Thoracic aorta (tissue), 2 donors: Measurements from ENCODE around the gene TCN2. TPM values are rescaled to one million over a fixed set of nuclear protein-coding genes. Genes with fewer than 3 reads are reported as not detected.
"Not testable (repeated sequence)": the region's sequence is repeated elsewhere in the genome, so short reads cannot be mapped to it uniquely, and the experiment has no call there.

Experiments
- ATAC-seq: fragments of 150-250 bp; one replicate; pipeline ENCODE4 v1.8.0; 2017; ENCODE audit warnings: low read depth; ENCODE audit not compliant: insufficient number of reproducible peaks, low FRiP score
- DNase-seq: peaks from one replicate; pipeline ENCODE4 v3.0.0-alpha.2; 2020; ENCODE audit warnings: low spot score
- H3K27ac ChIP-seq, 2 donors: fragments of 200-600 bp; sonication (generic); 1 replicate in 1 of 2; 2 replicates in 1 of 2; pipeline ENCODE4 v1.5.1; 2016; ENCODE audit warnings: mild to moderate bottlenecking in 2 of 2, moderate library complexity in 2 of 2
- H3K27me3 ChIP-seq: fragments of 200-600 bp; sonication (generic); replicated peaks from 2 replicates; pipeline ENCODE4 v1.6.0; 2016; ENCODE audit warnings: mild to moderate bottlenecking; ENCODE audit not compliant: insufficient read depth
- H3K36me3 ChIP-seq: fragments of 200-600 bp; sonication (generic); one replicate; pipeline ENCODE4 v1.5.1; 2016
- H3K4me1 ChIP-seq, 2 donors: fragments of 200-600 bp; sonication (generic); 1 replicate in 1 of 2; 2 replicates in 1 of 2; pipeline versions ENCODE4 v1.5.1 to v1.6.0; 2016; ENCODE audit warnings: low read depth in 2 of 2, mild to moderate bottlenecking in 1 of 2; ENCODE audit not compliant: control insufficient read depth in 1 of 2
- H3K4me3 ChIP-seq: fragments of 200-600 bp; sonication (generic); 2 replicates; pipeline ENCODE4 v1.5.1; 2016; ENCODE audit warnings: mild to moderate bottlenecking
- H3K9me3 ChIP-seq: fragments of 200-600 bp; sonication (generic); 2 replicates; pipeline ENCODE4 v1.5.1; 2016
- total RNA-seq, 2 donors: library from RNA; depleted of rRNA; stranded (reverse); fragments of >200 nt; gene quantifications; one replicate each; pipeline versions ENCODE4 v1.1.0 to v1.2.3, GENCODE V29; 2016
- TF ChIP-seq, protein P1 (sequence below): fragments of 200-600 bp; sonication (generic); IDR thresholded peaks from one replicate; pipeline ENCODE4 v1.5.1; 2019; ENCODE audit warnings: antibody characterized with exemption

TCN2 gene
- total RNA-seq, 2 donors from 2014 or later = 33.9 to 82.0 TPM

DNA sequence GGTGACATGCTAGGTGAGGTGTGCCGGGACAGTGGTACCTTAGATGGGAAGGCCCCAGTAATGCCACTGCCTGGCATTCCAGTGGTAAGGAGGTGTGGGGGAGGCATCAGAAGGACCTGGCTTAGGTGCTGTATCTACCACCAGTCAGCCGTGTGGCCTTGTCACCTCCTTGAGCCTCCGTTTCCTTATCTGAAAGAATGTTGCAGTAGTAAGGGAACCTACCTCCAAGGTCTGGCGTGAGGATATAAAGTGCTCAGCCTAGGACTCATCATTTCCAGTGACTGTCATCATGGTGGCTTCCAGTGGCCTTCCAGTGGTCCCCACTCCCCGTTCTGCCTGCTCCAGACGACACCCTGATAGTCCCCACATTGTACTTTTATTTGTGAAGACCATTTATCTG, 67.5 kb downstream of the TCN2 start:
- TF ChIP-seq, protein P1, sequence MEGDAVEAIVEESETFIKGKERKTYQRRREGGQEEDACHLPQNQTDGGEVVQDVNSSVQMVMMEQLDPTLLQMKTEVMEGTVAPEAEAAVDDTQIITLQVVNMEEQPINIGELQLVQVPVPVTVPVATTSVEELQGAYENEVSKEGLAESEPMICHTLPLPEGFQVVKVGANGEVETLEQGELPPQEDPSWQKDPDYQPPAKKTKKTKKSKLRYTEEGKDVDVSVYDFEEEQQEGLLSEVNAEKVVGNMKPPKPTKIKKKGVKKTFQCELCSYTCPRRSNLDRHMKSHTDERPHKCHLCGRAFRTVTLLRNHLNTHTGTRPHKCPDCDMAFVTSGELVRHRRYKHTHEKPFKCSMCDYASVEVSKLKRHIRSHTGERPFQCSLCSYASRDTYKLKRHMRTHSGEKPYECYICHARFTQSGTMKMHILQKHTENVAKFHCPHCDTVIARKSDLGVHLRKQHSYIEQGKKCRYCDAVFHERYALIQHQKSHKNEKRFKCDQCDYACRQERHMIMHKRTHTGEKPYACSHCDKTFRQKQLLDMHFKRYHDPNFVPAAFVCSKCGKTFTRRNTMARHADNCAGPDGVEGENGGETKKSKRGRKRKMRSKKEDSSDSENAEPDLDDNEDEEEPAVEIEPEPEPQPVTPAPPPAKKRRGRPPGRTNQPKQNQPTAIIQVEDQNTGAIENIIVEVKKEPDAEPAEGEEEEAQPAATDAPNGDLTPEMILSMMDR = no peak
- DNase-seq (no peak), ATAC-seq (no peak)
- no peaks in the 10 kb centered on the region for H3K27me3 ChIP-seq
- no peaks in the 10 kb centered on the region for H3K4me1 ChIP-seq
- no peaks in the 10 kb centered on the region for H3K36me3 ChIP-seq
- no peak overlapping the region for H3K27ac ChIP-seq
- no peaks in the 10 kb centered on the region for H3K9me3 ChIP-seq
- H3K4me3 ChIP-seq = no peak overlapping the region

DNA sequence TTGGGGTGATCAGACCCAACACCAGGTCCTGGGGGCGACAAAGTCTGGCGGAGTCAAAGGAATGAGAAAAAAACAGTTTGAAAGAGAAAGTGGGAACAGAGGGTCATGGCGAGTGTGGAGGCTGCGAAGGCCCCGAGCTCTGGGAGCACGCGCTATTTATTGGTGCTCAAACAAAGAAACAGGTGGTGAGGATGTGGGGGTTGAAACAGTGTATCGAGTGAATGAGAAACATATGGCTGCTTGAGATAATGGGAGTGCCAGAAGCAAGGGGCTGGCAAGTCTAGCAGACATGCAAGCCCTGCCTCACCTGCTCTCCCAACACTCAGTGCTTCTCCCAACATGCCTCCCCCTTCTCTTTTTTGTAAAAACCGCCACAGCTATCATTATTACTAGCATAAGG, 68.5 kb downstream of the TCN2 start:
- H3K27ac ChIP-seq = no peak overlapping the region
- no peaks in the 10 kb centered on the region for H3K27me3 ChIP-seq
- H3K4me1 ChIP-seq = no peaks in the 10 kb centered on the region
- no peak overlapping the region for H3K4me3 ChIP-seq
- TF ChIP-seq, protein P1 = no peak
- no peaks in the 10 kb centered on the region for H3K9me3 ChIP-seq
- ATAC-seq (no peak), DNase-seq (no peak)
- no peaks in the 10 kb centered on the region for H3K36me3 ChIP-seq

DNA sequence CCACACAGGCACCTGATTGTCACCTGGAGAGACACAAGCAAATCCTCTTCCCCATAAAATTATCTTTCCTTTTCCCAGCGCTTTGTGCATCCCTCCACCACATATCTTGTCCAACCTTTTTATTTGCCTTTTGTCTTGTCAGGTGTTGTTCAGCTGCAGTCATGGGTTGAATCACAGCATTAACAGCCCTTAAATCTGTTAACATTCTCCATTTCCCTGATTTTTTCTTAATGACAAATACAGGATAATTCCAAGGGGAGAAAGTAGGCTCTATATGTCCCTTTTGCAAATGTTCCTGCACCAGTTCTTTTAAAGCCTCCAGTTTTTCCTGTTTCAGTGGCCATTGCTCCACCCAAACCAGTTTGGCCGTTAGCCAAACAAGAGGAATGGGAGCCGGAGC, 69.6 kb downstream of the TCN2 start:
- not testable (repeated sequence) for ATAC-seq, H3K4me3 ChIP-seq, H3K4me1 ChIP-seq, H3K27me3 ChIP-seq, H3K36me3 ChIP-seq, H3K27ac ChIP-seq, H3K9me3 ChIP-seq, DNase-seq

Other genes starting within 250 kb of the TCN2 start
- 10 to 100 TPM; 11.4 to 11.6 TPM for gene RNF215, start 219.8 kb upstream of the TCN2 start, total RNA-seq
- 10 to 100 TPM in 1 of 2 donors, 1 to 10 TPM in 1; 6.4 to 18.3 TPM for gene SEC14L2, start 210.2 kb upstream of the TCN2 start, total RNA-seq
- gene MTFP1, start 181.4 kb upstream of the TCN2 start, total RNA-seq = 1 to 10 TPM; 1.9 to 6.4 TPM
- not detected for gene SEC14L3, start 135.2 kb upstream of the TCN2 start, total RNA-seq
- not detected for gene SEC14L4, start 101.5 kb upstream of the TCN2 start, total RNA-seq
- under 1 TPM; 0.27 to 0.56 TPM for gene SEC14L6, start 60.4 kb upstream of the TCN2 start, total RNA-seq
- gene GAL3ST1, start 32.5 kb upstream of the TCN2 start, total RNA-seq = 1 to 10 TPM; 1.5 to 2.2 TPM
- 10 to 100 TPM; 30.5 to 58.6 TPM for gene PES1, start 15.3 kb upstream of the TCN2 start, total RNA-seq
- gene SLC35E4, start 28.6 kb downstream of the TCN2 start, total RNA-seq = 10 to 100 TPM; 12.8 to 16.9 TPM
- gene DUSP18, start 60.7 kb downstream of the TCN2 start, total RNA-seq = 1 to 10 TPM; 4.1 TPM
- gene OSBP2, start 87.7 kb downstream of the TCN2 start, total RNA-seq = 1 to 10 TPM in 1 of 2 donors, under 1 TPM in 1; 0.71 to 3.0 TPM